C4-2B (cell line): ENCODE measurements around the gene PI16.

Source experiments
- H3K27ac ChIP-seq: fragments of 450-650 bp; 2 replicates; pipeline ENCODE4 v1.5.1; 2017
- CTCF ChIP-seq: fragments of 450-650 bp; conservative IDR thresholded peaks from 2 replicates; pipeline ENCODE4 v1.5.1; 2017; ENCODE audit warnings: mild to moderate bottlenecking
- ZFX ChIP-seq: fragments of 450-650 bp; IDR thresholded peaks from 2 replicates; pipeline ENCODE4 v1.6.1; 2017

PI16 gene

GRCh38 chr6:36967301-36967700, 12.8 kb downstream of the PI16 start:
- no peak for TF ChIP-seq ZFX
- no peak for TF ChIP-seq CTCF
- no peak overlapping the region for H3K27ac ChIP-seq

GRCh38 chr6:36967757-36968156, 13.2 kb downstream of the PI16 start:
- no peak for TF ChIP-seq ZFX
- TF ChIP-seq CTCF = no peak

GRCh38 chr6:36968266-36968977, 13.9 kb downstream of the PI16 start:
- no peak overlapping the region for H3K27ac ChIP-seq
- no peak for TF ChIP-seq CTCF
- TF ChIP-seq ZFX = no peak

More at GRCh38 chr6:36967757-36968156, 13.2 kb downstream of the PI16 start:
- no peak overlapping the region for H3K27ac ChIP-seq

- TF ChIP-seq ZFX = no peak
- no peak for TF ChIP-seq CTCF
- no peak overlapping the region for H3K27ac ChIP-seq
These were observed 14.7 kb downstream of the PI16 start for GRCh38 chr6:36969240-36969691.

- no peak overlapping the region for H3K27ac ChIP-seq
- TF ChIP-seq ZFX (no peak), CTCF (no peak)
These were observed 15.7 kb downstream of the PI16 start for GRCh38 chr6:36969988-36970891.

GRCh38 chr6:36970892-36971842, 16.6 kb downstream of the PI16 start:
- no peak overlapping the region for H3K27ac ChIP-seq
- TF ChIP-seq CTCF = no peak
- TF ChIP-seq ZFX = no peak
